NCI-H1436 (cell line): ENCODE results near the gene ANKS1B.

Experiments
- DNase-seq: peaks from one replicate; lab custom pipeline; 2025; lab: John Stamatoyannopoulos, UW

Gene ANKS1B

GRCh38 chr12:99959549-99960170, 25.1 kb downstream of the ANKS1B start:
- DNase-seq = no peak

DNA sequence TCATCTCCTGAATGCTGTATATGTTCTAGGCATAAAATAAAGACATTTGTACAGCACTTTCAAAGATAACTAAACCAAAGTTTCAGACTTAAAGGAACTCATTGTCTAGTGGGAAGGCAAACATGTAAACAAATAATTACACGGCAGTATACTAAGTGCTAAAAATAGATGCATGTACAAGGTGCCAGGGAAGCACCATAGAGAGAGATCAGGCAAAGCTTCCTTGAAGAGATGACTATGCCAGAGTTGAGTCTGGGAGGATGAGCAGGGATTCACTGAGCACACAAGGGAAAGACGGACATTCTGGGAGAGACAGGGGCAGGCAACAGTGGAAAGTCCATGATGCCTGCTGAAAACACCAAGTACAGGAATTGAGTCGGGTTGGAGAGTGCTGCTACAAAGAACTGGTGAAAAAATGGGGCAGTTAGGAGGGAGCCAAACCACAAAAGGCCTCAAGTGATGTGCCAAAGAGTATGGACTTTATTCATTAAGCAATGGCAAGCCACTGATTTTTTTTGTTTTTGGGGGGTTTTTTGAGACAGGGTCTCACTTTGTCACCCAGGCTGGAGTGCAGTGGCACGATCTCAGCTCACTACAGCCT, 26.8 kb downstream of the ANKS1B start:
- no peak for DNase-seq

- no peak for DNase-seq
Measured at GRCh38 chr12:99954724-99955123, 30.0 kb downstream of the ANKS1B start.

GRCh38 chr12:99948370-99948769, 36.4 kb downstream of the ANKS1B start:
- no peak for DNase-seq

GRCh38 chr12:99946131-99946530, 38.6 kb downstream of the ANKS1B start:
- no peak for DNase-seq

- no peak for DNase-seq
Measured at GRCh38 chr12:99935608-99936007, 49.1 kb downstream of the ANKS1B start.

DNA sequence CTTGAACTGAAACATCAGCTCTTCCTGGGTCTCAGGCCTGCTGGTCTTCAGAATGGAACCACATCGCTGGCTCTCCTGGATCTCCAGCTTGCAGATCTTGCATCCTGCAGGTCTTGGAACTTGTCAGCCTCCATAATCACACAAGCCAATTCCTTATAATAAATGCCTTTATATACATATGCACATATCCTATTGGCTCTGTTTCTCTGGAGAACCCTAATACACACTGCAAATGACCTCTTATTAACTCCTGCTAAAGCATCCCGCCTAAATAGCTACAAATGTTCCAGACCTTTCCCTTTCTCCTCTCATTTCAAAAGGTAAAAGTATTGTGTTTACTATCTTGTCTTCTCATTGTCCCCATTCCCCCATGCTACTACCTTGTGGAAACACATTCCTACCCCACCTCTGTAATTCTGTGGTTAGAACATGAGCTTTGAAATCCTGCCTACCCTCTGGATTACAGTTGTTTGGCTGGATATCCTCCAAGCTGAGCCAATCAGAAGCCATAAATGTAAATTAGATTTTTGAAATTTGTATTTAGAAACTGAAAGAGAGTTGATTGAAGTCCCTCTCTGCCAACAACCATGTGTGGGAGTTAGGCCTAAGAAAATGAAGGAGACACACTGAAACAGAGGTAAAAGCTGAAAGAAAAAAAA, 58.1 kb downstream of the ANKS1B start:
- no peak for DNase-seq

GRCh38 chr12:99920353-99920960, 64.3 kb downstream of the ANKS1B start:
- DNase-seq = no peak

DNA sequence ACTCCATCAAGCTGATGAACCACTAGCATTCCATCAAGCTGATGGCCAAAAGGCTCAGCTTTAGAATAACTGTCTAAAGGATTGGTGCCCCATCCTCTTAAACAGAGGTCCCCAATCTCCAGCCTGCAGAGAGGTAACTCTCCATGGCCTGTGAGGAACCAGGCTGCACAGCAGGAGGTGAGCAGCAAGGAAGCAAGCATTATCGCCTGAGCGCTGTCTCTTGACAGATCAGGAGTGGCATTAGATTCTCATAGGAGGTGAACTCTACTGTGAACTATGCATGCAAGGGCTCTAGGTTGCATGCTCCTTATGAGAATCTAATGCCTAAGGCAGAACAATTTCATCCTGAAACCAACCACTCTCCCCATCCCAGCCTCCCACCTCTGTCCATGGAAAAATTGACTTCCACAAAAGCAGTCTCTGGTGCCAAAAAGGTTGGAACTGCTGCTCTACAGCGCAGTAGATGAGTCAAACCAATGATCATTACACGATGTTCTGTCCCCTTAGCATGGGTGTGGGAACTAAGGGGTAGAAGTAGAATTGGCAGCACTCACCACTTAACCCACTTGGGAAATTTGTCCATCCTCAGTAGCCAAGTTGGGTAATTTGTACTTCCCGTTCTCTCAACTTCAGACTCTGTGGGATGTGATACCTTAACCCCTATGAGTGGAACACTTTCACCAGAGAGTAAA, 66.9 kb downstream of the ANKS1B start:
- DNase-seq = no peak

DNA sequence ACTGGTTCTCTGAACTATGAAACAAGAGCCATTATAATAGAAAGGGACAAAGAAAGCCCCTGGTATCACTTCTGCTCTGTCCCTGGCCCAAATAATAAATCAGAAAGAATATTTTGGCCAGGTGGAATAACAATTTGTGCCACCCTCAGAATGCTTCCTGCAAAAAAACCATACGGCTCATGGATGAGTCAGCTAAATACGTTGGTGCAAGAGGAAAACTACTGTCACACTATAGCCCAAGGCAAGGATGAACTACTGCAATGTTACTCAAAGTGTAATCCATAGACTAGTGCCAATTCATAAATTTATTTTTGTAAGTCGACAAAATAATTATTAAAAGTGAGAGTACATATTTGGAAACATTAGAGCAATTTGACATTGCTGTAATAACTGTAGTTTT, 68.2 kb downstream of the ANKS1B start:
- DNase-seq = no peak

DNA sequence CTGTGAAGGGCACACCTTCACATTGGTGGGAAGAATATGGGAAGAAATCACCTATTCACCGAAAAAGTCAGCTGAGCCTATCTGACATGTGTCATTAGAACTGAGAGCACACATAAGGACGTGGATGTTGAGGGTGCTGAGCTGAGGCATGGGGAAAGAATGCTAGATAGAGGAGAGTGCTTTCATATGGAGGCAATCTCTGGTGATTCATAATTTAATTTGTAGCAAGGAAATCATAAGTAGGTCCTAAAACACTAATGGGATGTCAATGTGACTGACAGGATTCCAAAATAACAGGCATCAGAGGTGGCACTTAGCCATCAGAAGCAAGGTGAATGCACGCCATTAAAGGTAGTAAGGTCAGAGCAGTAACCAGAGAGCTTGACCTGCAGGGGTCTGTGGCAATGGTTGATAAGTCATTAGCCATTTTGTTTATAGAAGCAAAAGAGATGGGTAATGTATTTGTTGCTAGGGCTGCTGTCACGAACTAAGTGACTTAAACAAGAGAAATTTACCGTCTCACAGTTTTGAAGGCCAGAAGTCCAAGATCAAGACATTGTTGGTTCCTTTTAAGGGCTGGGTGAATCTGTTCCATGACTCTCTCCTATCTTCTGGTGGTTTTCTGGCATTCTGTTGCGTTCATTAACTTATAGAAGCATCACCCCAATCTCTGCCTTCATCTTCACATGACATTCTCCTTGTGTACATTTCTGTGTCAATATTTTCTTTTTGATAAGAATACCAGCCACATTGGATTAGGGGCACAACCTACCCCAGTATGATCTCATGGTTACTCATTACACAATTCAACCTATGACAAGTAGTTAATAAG, 69.3 kb downstream of the ANKS1B start:
- DNase-seq = no peak

- DNase-seq = no peak
Measured at GRCh38 chr12:99914206-99914605, 70.5 kb downstream of the ANKS1B start.

- no peak for DNase-seq
Measured at GRCh38 chr12:99911967-99912366, 72.8 kb downstream of the ANKS1B start.

- DNase-seq = no peak
Measured at GRCh38 chr12:99911081-99911480, 73.7 kb downstream of the ANKS1B start.

- DNase-seq = no peak
Measured at GRCh38 chr12:99910342-99910741, 74.4 kb downstream of the ANKS1B start.

DNA sequence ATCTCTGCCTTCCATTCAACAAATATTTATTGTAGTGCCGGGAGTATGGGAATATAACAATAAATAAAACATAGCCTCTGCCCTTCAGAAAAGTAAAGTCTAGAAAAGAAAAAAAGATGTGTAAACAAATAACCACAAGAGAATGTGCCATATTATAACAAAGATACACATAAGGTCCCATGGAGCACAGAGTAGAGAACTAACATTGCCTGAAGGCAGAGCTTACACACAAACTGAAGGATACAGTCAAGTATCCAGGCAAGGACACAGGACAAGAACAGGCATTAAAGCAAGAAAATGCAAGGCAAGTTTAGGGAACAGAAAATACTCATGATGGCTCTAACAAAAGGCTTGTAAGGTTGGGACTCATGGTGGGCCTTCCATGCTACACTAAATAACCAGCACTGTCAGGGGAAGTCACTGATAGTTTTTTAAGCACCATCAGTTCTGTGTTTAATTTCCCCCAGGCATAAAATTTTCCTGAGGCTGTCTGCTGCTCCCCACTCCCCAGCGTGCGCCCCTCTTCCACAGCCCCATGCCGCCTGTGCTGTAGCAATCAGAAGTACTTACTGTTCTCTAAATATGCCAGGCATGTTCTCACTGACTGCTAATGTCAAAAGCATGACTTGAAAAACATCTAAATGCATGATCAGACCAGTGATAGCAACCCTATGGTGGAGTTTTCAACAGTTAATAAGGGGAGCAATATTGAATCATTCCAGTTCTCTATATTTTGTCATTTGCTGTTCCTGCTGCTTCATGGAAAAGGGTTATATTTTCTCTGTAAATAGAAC, 77.8 kb downstream of the ANKS1B start:
- no peak for DNase-seq

GRCh38 chr12:99901181-99901580, 83.6 kb downstream of the ANKS1B start:
- no peak for DNase-seq

- no peak for DNase-seq
Measured at GRCh38 chr12:99898645-99899044, 86.1 kb downstream of the ANKS1B start.

DNA sequence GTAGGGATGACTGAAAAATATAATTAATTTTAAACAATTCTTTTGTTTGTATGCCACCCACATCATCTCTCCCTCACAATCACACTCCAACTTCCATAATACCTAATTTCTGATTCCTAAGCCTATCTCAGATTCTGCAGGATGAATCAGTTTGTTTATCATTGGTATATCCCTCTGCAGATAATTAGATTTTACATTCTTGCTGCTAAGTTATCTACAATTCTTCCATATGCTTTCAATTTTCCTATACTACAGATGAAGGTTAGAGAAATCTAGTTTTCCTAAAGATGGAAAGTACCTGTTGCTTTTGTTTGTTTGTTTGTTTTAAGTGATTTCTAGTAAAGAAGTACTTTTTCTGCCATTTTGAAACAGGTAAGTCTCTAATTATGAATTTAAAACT, 105.3 kb downstream of the ANKS1B start:
- no peak for DNase-seq

GRCh38 chr12:99875081-99875480, 109.7 kb downstream of the ANKS1B start:
- DNase-seq = no peak

- DNase-seq = no peak
Measured at GRCh38 chr12:99870085-99870484, 114.7 kb downstream of the ANKS1B start.
